NT2/D1 (cell line): ENCODE results near the gene LFNG.

Source experiments
- SUZ12 ChIP-seq: IDR thresholded peaks from 2 replicates; pipeline ENCODE4 v1.6.1; 2011; ENCODE audit not compliant: insufficient read length, insufficient read depth; ENCODE audit errors: extremely low read depth
- YY1 ChIP-seq: IDR thresholded peaks from 2 replicates; pipeline ENCODE4 v1.6.1; 2011; ENCODE audit not compliant: insufficient read length, insufficient read depth

- TF ChIP-seq SUZ12, result no peak
- TF ChIP-seq YY1, result no peak
These were observed 15.3 kb upstream of the LFNG start for GRCh38 chr7:2504128-2504888.
